K562 (cell line): ENCODE results near the gene MTG2. TPM values are rescaled to one million over a fixed set of nuclear protein-coding genes. Genes with fewer than 3 reads are reported as not detected.
A peak's percentile ranks its signal among the peaks of the same experiment; 100 is the strongest.

ENCODE experiments used
- C11orf30 ChIP-seq: fragments of 450-650 bp; IDR thresholded peaks from 2 replicates; pipeline ENCODE4 v1.6.1; 2016; ENCODE audit warnings: low read depth, mild to moderate bottlenecking
- EP400 ChIP-seq: fragments of 450-650 bp; IDR thresholded peaks from 2 replicates; pipeline ENCODE4 v1.6.1; 2017; ENCODE audit warnings: antibody characterized with exemption, mild to moderate bottlenecking, moderate library complexity
- MAFF ChIP-seq: IDR thresholded peaks from 2 replicates; pipeline ENCODE4 v1.6.1; 2012; ENCODE audit warnings: low read length, improper control_type of control experiment
- MTF1 ChIP-seq: fragments of 250-450 bp; sonication (Bioruptor Pico); IDR thresholded peaks from 2 replicates; pipeline ENCODE4 v1.9.0; 2021; ENCODE audit warnings: moderate library complexity, mild to moderate bottlenecking, inconsistent platforms, borderline replicate concordance
- NELFE ChIP-seq: IDR thresholded peaks from 2 replicates; pipeline ENCODE4 v1.6.1; 2011; ENCODE audit warnings: mild to moderate bottlenecking; ENCODE audit not compliant: insufficient read depth, insufficient read length
- NR2C1 ChIP-seq, 2 experiments: fragments of 450-650 bp; IDR thresholded peaks; 2 replicates each; pipeline ENCODE4 v1.6.1; 2017; ENCODE audit warnings: mild to moderate bottlenecking in 2 of 2, antibody characterized with exemption in 1 of 2, inconsistent platforms in 1 of 2, missing compliant biosample characterization in 1 of 2, missing genetic modification characterization in 1 of 2
- PHF8 ChIP-seq: fragments of 200-600 bp; sonication (generic); IDR thresholded peaks from 2 replicates; pipeline ENCODE4 v1.6.1; 2012; ENCODE audit warnings: mixed run types, mild to moderate bottlenecking, inconsistent platforms, low read length, moderate library complexity, borderline replicate concordance
- POLR2AphosphoS5 ChIP-seq: IDR thresholded peaks from 2 replicates; pipeline ENCODE4 v1.6.1; 2011; ENCODE audit warnings: mild to moderate bottlenecking, low read depth, low read length, moderate library complexity; ENCODE audit not compliant: control insufficient read depth, insufficient read depth
- PURB ChIP-seq: sonication (generic); formaldehyde crosslinking; IDR thresholded peaks from 2 replicates; pipeline ENCODE4 v1.9.0; 2021; ENCODE audit warnings: low read depth, mild to moderate bottlenecking, missing genetic modification reagents
- RBM17 ChIP-seq: fragments of 200-400 bp; formaldehyde crosslinking; IDR thresholded peaks from 2 replicates; pipeline ENCODE4 v1.6.1; 2017; ENCODE audit warnings: low read depth, mild to moderate bottlenecking, low read length, borderline replicate concordance
- SAFB2 ChIP-seq: fragments of 200-400 bp; formaldehyde crosslinking; IDR thresholded peaks from 2 replicates; pipeline ENCODE4 v1.6.1; 2018; ENCODE audit warnings: borderline replicate concordance, low read length, low read depth, moderate library complexity; ENCODE audit not compliant: severe bottlenecking
- STAT5A ChIP-seq: IDR thresholded peaks from 2 replicates; pipeline ENCODE4 v1.6.1; 2012; ENCODE audit warnings: low read length, inconsistent platforms, borderline replicate concordance
- ZKSCAN1 ChIP-seq: fragments of 150-350 bp; IDR thresholded peaks from 2 replicates; pipeline ENCODE4 v1.6.1; 2016; ENCODE audit warnings: low read depth, low read length
- ZNF316 ChIP-seq: fragments of 450-650 bp; IDR thresholded peaks from 2 replicates; pipeline ENCODE4 v1.6.1; 2016
- polyA plus RNA-seq, 8 experiments: library from polyadenylated mRNA; depleted of rRNA in 4 of 8; stranded (reverse) in 5 of 8; unstranded in 3 of 8; fragments of >200 nt; fragmentation: Nextera tagmentation in 2 of 8; fragmentation: Illumina TruSeq in 1 of 8; extraction: Ambion mirVana in 2 of 8; extraction: Trizol in 1 of 8; gene quantifications; 2 replicates each; pipeline versions ENCODE4 v1.2.1 to v1.2.3, GENCODE V29; 2011 to 2014; ENCODE audit warnings: inconsistent platforms in 1 of 8, missing spikeins in 1 of 8
- total RNA-seq, 7 experiments: library from RNA; depleted of rRNA in 6 of 7; stranded (reverse); fragments of >200 nt in 6 of 7; fragmentation: Illumina TruSeq in 2 of 7; extraction: Trizol in 2 of 7; gene quantifications; 2 replicates each; pipeline versions ENCODE4 v1.2.1 to v1.2.3, GENCODE V29; 2011 to 2021; ENCODE audit warnings: low replicate concordance in 1 of 7
- TF ChIP-seq, protein P1 (sequence below): fragments of 450-650 bp; formaldehyde crosslinking; IDR thresholded peaks from 2 replicates; pipeline ENCODE4 v1.4.0; 2020; ENCODE audit warnings: mild to moderate bottlenecking
- TF ChIP-seq, protein P2 (sequence below): fragments of 200-800 bp; sonication (Bioruptor generic); IDR thresholded peaks from 2 replicates; pipeline ENCODE4 v1.6.1; 2016; ENCODE audit warnings: missing genetic modification characterization, missing compliant biosample characterization

MTG2 gene
- total and polyA plus RNA-seq, 9 of the 15 experiments (the other 6 are each of a cell fraction or from before 2014, with no cell fraction given) = 8.7 to 67.5 (median 44.5) TPM

DNA sequence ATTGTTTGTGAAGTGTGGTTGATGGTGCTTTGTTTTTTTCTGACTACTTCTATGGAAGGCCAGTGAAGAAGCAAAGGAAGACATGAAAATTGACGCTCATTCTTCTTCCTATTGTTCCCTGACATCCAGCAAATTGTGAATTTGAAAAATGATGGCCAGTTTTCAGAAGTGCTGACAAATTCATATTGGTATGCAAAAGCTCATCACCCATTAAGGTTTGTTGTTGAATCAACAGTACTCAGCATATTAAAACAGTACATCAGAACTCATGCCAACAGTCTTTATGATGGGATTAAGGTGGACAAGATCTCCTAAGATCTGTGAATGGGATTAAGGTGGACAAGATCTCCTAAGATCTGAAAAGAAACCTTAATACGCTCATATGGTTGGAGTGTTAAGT, 1.0 kb upstream of the MTG2 start (continued):
- TF ChIP-seq MAFF (0 out of 2 replicates have a peak, but pooled peaks have one; percentile 14), MTF1 (no peak), ZKSCAN1 (no peak), STAT5A (no peak), NR2C1 (IDR thresholded peaks at IDR 0.05) (no peak), NR2C1 (tag; IDR thresholded peaks at IDR 0.05) (no peak), NELFE (no peak), SAFB2 (no peak), EP400 (no peak), C11orf30 (peak; percentile 57; the same call in 1 of the 2 replicates), PHF8 (no peak), RBM17 (no peak), PURB (CRISPR knock-in tag) (no peak), ZNF316 (peak; percentile 83), POLR2AphosphoS5 (no peak)
- TF ChIP-seq, protein P1, sequence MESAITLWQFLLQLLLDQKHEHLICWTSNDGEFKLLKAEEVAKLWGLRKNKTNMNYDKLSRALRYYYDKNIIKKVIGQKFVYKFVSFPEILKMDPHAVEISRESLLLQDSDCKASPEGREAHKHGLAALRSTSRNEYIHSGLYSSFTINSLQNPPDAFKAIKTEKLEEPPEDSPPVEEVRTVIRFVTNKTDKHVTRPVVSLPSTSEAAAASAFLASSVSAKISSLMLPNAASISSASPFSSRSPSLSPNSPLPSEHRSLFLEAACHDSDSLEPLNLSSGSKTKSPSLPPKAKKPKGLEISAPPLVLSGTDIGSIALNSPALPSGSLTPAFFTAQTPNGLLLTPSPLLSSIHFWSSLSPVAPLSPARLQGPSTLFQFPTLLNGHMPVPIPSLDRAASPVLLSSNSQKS (CRISPR knock-in tag) = no peak
- TF ChIP-seq, protein P2, sequence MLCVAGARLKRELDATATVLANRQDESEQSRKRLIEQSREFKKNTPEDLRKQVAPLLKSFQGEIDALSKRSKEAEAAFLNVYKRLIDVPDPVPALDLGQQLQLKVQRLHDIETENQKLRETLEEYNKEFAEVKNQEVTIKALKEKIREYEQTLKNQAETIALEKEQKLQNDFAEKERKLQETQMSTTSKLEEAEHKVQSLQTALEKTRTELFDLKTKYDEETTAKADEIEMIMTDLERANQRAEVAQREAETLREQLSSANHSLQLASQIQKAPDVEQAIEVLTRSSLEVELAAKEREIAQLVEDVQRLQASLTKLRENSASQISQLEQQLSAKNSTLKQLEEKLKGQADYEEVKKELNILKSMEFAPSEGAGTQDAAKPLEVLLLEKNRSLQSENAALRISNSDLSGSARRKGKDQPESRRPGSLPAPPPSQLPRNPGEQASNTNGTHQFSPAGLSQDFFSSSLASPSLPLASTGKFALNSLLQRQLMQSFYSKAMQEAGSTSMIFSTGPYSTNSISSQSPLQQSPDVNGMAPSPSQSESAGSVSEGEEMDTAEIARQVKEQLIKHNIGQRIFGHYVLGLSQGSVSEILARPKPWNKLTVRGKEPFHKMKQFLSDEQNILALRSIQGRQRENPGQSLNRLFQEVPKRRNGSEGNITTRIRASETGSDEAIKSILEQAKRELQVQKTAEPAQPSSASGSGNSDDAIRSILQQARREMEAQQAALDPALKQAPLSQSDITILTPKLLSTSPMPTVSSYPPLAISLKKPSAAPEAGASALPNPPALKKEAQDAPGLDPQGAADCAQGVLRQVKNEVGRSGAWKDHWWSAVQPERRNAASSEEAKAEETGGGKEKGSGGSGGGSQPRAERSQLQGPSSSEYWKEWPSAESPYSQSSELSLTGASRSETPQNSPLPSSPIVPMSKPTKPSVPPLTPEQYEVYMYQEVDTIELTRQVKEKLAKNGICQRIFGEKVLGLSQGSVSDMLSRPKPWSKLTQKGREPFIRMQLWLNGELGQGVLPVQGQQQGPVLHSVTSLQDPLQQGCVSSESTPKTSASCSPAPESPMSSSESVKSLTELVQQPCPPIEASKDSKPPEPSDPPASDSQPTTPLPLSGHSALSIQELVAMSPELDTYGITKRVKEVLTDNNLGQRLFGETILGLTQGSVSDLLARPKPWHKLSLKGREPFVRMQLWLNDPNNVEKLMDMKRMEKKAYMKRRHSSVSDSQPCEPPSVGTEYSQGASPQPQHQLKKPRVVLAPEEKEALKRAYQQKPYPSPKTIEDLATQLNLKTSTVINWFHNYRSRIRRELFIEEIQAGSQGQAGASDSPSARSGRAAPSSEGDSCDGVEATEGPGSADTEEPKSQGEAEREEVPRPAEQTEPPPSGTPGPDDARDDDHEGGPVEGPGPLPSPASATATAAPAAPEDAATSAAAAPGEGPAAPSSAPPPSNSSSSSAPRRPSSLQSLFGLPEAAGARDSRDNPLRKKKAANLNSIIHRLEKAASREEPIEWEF = no peak
